Upper lobe of right lung (tissue), 1 donor: Measurements from ENCODE around the gene XG. TPM values are rescaled to one million over a fixed set of nuclear protein-coding genes. Genes with fewer than 3 reads are reported as not detected.

ENCODE experiments used
- ATAC-seq: fragments of 200-7000 bp; cut with Tn5 transposase; one replicate; pipeline ENCODE4 v1.9.1; 2020; ENCODE audit warnings: mild to moderate bottlenecking, moderate library complexity
- DNase-seq: peaks from one replicate; pipeline ENCODE4 v3.0.0-alpha.2; 2020
- H3K27ac ChIP-seq: fragments of 200-600 bp; one replicate; pipeline ENCODE4 v1.8.0; 2022
- H3K27me3 ChIP-seq: fragments of 200-600 bp; one replicate; pipeline ENCODE4 v1.8.0; 2022; ENCODE audit warnings: mild to moderate bottlenecking
- H3K36me3 ChIP-seq: fragments of 200-600 bp; one replicate; pipeline ENCODE4 v1.8.0; 2022
- H3K4me1 ChIP-seq: fragments of 200-600 bp; one replicate; pipeline ENCODE4 v1.8.0; 2022
- H3K4me3 ChIP-seq: fragments of 200-600 bp; one replicate; pipeline ENCODE4 v1.8.0; 2022; ENCODE audit warnings: mild to moderate bottlenecking
- H3K9me3 ChIP-seq: fragments of 200-600 bp; one replicate; pipeline ENCODE4 v1.8.0; 2022
- intact Hi-C: fragments of 100-400 bp; cut with DNase I; formaldehyde crosslinking; loops from one replicate; pipeline ENCODE4 v1.11.0; 2022
- total RNA-seq: library from RNA; stranded (reverse); fragmentation: NEBNext Ultra II Directional; extraction: Animal tissue kit (Norgen Biotek cat#: 25700); gene quantifications from one replicate; pipeline ENCODE4 v1.2.1, GENCODE V29; 2021
- TF ChIP-seq, protein P1 (sequence below): fragments of 200-600 bp; IDR thresholded peaks from one replicate; pipeline ENCODE4 v1.8.0; 2022; ENCODE audit warnings: antibody characterized with exemption
- donor health status: DM: no; HTN: yes; CAD: no; lungs with severe emphysema.

The XG gene
- total RNA-seq, 1 donor from 2014 or later: 0.64 TPM

DNA sequence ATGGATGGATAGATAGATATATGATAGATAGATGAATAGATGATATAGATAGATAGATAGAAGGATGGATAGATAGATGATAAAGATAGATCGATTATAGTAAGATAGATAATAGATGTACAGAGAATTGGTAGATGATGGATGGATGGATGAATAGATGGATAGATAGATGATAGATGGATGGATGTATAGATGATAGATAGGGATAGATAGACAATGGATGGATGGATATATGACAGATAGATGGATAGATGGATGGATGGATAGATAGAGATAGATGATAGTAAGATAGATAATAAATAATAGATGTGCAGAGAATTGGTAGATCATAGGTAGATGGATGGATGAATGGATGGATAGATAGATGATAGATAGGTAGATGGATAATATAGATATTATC lies 89.1 kb downstream of the XG start:
- intact Hi-C loops: no loop called here
- no peak overlapping the region for H3K27ac ChIP-seq
- no peaks in the 10 kb centered on the region for H3K27me3 ChIP-seq
- H3K9me3 ChIP-seq: no peaks in the 10 kb centered on the region
- no peak overlapping the region for H3K4me3 ChIP-seq
- DNase-seq (no peak), ATAC-seq (no peak)
- no peaks in the 10 kb centered on the region for H3K4me1 ChIP-seq
- no peaks in the 10 kb centered on the region for H3K36me3 ChIP-seq
- TF ChIP-seq, protein P1, sequence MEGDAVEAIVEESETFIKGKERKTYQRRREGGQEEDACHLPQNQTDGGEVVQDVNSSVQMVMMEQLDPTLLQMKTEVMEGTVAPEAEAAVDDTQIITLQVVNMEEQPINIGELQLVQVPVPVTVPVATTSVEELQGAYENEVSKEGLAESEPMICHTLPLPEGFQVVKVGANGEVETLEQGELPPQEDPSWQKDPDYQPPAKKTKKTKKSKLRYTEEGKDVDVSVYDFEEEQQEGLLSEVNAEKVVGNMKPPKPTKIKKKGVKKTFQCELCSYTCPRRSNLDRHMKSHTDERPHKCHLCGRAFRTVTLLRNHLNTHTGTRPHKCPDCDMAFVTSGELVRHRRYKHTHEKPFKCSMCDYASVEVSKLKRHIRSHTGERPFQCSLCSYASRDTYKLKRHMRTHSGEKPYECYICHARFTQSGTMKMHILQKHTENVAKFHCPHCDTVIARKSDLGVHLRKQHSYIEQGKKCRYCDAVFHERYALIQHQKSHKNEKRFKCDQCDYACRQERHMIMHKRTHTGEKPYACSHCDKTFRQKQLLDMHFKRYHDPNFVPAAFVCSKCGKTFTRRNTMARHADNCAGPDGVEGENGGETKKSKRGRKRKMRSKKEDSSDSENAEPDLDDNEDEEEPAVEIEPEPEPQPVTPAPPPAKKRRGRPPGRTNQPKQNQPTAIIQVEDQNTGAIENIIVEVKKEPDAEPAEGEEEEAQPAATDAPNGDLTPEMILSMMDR: no peak

DNA sequence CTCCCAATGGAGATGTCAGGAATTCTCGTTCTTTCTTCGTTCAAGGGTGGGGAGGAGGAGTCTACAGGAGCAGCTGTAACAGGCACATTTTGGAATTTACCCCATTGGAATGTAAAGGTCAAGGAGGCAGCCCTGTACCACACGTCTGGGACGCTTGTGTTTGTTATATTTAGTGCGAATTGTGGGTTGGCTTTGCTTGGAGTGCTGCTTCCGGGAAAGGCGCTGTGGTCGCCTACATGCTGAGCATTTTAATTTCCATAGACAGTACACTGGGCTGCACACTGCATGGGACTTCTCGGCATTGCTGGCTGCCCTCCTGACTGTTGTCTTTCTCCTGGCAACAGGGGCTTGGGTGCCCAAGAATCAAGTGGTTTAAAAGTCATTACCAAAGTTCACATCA lies 89.7 kb downstream of the XG start:
- ATAC-seq (no peak), DNase-seq (no peak)
- TF ChIP-seq, protein P1: no peak
- Histone ChIP-seq H3K27me3 (no peaks in the 10 kb centered on the region), H3K4me1 (no peaks in the 10 kb centered on the region), H3K9me3 (no peaks in the 10 kb centered on the region), H3K36me3 (no peaks in the 10 kb centered on the region), H3K27ac (no peak overlapping the region), H3K4me3 (no peak overlapping the region)
- intact Hi-C loops: no loop called here

DNA sequence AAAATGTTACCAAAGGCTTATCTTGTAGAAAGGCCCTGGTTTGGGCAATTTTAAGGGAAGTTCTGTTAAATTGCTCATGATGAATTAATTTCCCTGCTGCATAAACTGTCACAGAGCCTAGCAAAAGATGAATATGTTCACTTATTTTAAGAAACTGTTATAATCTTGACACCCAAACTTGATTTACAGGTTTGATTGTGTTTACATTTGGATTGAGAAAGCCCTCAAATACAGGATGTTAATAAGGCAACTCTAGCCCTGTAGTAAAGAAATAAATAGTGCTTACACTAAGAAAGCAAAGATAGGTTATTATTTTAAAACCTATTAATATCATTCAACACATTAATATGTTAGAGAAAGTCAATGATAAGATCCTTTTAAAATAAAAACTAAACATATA lies 95.2 kb downstream of the XG start:
- intact Hi-C loops: no loop called here
- ATAC-seq (no peak), DNase-seq (no peak)
- Histone ChIP-seq H3K36me3 (no peaks in the 10 kb centered on the region), H3K9me3 (no peaks in the 10 kb centered on the region), H3K4me3 (no peak overlapping the region), H3K4me1 (no peaks in the 10 kb centered on the region), H3K27me3 (no peaks in the 10 kb centered on the region), H3K27ac (no peak overlapping the region)
- TF ChIP-seq, protein P1: no peak

DNA sequence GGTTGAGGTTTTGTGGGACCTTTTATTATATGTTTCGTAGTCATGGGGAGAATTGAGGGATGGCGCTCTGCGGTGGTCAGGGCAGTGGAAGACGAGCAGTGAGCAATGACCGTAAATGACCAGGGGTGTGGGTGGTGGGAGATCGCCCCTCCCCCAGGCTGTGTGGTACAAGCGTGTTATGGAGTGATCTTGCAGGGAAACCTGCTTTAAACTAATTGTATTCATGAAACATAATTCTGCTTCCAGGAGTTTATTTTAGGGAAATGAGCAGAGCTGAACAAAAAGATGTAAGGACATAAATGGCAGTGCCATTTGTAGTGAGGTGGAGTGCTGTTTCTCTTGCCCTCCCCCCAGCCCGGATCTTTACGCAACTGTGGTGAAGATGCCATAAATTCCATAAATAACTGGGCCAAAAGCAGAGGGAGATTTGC lies 97.0 kb downstream of the XG start:
- Histone ChIP-seq H3K27ac (no peak overlapping the region), H3K4me1 (no peaks in the 10 kb centered on the region), H3K27me3 (no peaks in the 10 kb centered on the region), H3K4me3 (no peak overlapping the region), H3K9me3 (no peaks in the 10 kb centered on the region), H3K36me3 (no peaks in the 10 kb centered on the region)
- TF ChIP-seq, protein P1: no peak
- intact Hi-C loops: no loop called here
- ATAC-seq: no peak
- no peak for DNase-seq

DNA sequence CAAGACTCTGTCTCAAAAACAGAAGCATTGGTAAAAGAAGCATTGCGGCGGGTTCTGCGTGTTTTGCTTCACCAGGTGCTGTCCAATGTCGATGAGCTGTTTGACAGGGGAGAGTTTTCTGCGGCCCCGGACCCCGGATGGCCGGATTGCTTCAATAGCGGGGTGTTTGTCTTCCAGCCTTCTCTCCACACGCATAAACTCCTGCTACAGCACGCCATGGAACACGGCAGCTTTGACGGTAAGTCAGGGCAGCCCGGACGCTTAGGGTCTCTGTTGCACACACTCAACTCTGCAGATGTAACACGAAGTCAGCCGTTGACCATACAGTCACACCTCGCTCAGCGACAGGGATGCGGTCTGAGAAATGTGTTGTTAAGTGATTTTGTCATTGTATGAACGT lies 103.1 kb downstream of the XG start:
- ATAC-seq (no peak), DNase-seq (no peak)
- intact Hi-C loops: no loop called here
- Histone ChIP-seq H3K36me3 (no peaks in the 10 kb centered on the region), H3K27me3 (no peaks in the 10 kb centered on the region), H3K27ac (no peak overlapping the region), H3K4me3 (no peak overlapping the region), H3K4me1 (no peaks in the 10 kb centered on the region), H3K9me3 (no peaks in the 10 kb centered on the region)
- TF ChIP-seq, protein P1: no peak

DNA sequence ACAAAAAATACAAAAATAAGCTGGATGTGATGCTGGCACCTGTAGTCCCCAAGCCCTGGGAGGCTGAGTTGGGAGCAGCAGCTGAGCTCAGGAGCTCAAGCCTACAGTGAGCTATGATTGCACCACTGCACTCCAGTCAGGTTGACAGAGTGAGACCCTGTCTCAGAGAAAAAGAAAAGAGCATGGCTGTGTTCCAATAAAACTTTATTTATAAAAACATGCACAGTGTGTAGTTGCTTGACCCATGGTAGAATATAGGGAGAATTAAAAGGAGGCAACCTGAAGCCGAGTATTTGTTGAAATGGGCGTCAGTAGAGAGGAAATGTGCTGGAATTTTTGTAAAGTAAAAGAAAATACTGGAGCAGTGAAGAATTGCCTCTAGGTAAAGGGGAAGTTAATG lies 103.9 kb downstream of the XG start:
- ATAC-seq (no peak), DNase-seq (no peak)
- TF ChIP-seq, protein P1: no peak
- Histone ChIP-seq H3K4me1 (no peaks in the 10 kb centered on the region), H3K4me3 (no peak overlapping the region), H3K27me3 (no peaks in the 10 kb centered on the region), H3K36me3 (no peaks in the 10 kb centered on the region), H3K27ac (no peak overlapping the region), H3K9me3 (no peaks in the 10 kb centered on the region)
- intact Hi-C loops: no loop called here
